CD14-positive monocyte (primary cell): ENCODE results near the gene ADORA2A. TPM values are rescaled to one million over a fixed set of nuclear protein-coding genes. Genes with fewer than 3 reads are reported as not detected.

ENCODE experiments used
- polyA plus RNA-seq, 3 donors: library from polyadenylated mRNA; depleted of rRNA in 1 of 3; unstranded in 2 of 3; stranded (reverse) in 1 of 3; fragments of 300-500 nt in 2 of 3; fragments of >200 nt in 1 of 3; fragmentation: Illumina TruSeq in 2 of 3; gene quantifications; 1 replicate in 2 of 3; 2 replicates in 1 of 3; pipeline ENCODE4 v1.2.3, GENCODE V29; 2012 to 2021

Gene ADORA2A
- polyA plus RNA-seq, 3 donors = 5.8 to 10.2 (median 6.5) TPM

Other genes with a start within 250 kb of the ADORA2A start
- gene SUSD2, start 246.1 kb upstream of the ADORA2A start, polyA plus RNA-seq = under 1 TPM in 1 of 3 donors, not detected in 2; 0.56 TPM
- under 1 TPM in 2 of 3 donors, not detected in 1; 0.26 to 0.41 TPM for gene GGT5, start 182.5 kb upstream of the ADORA2A start, polyA plus RNA-seq
- 1 to 10 TPM; 2.5 to 7.2 (median 4.9) TPM for gene SPECC1L, start 156.8 kb upstream of the ADORA2A start, polyA plus RNA-seq
- under 1 TPM in 2 of 3 donors, not detected in 1; 0.13 to 0.17 TPM for gene UPB1, start 67.7 kb downstream of the ADORA2A start, polyA plus RNA-seq
- gene GUCD1, start 127.5 kb downstream of the ADORA2A start, polyA plus RNA-seq = 10 to 100 TPM; 67.1 to 85.9 (median 72.5) TPM
- 100 to 1,000 TPM in 1 of 3 donors, 10 to 100 TPM in 2; 71.8 to 115 (median 80.9) TPM for gene SNRPD3, start 128.4 kb downstream of the ADORA2A start, polyA plus RNA-seq
- 1 to 10 TPM in 1 of 3 donors, under 1 TPM in 2; 0.20 to 5.2 (median 0.53) TPM for gene LRRC75B, start 165.5 kb downstream of the ADORA2A start, polyA plus RNA-seq
- 10 to 100 TPM; 16.0 to 26.5 (median 25.5) TPM for gene GGT1, start 175.6 kb downstream of the ADORA2A start, polyA plus RNA-seq